Endothelial cell of umbilical vein (primary cell): ENCODE results near the gene ABCC4.

Experiments
- CTCF ChIP-seq, 2 donors: IDR thresholded peaks; 1 replicate in 1 of 2; 2 replicates in 1 of 2; pipeline ENCODE4 v1.5.1; 2011; ENCODE audit warnings: low read length in 2 of 2, mild to moderate bottlenecking in 2 of 2, moderate library complexity in 2 of 2, control low read depth in 1 of 2, inconsistent platforms in 1 of 2, low read depth in 1 of 2; ENCODE audit not compliant: insufficient read depth in 1 of 2; ENCODE audit errors: extremely low read depth in 1 of 2
- POLR2A ChIP-seq: IDR thresholded peaks from 2 replicates; pipeline ENCODE4 v1.6.1; 2012; ENCODE audit warnings: low read depth, mild to moderate bottlenecking, control low read depth, low read length

GRCh38 chr13:95044452-95045205, 256.6 kb downstream of the ABCC4 start:
- no peak for TF ChIP-seq CTCF (IDR thresholded peaks at IDR 0.05; ENCODE audit: extremely low read depth in 1 of 2, insufficient read depth in 1 of 2, low read depth in 1 of 2, low read length in 2 of 2)
- no peak for TF ChIP-seq POLR2A
